ENCODE measurements around the gene TOR1A.
A peak's percentile ranks its signal among the peaks of the same experiment; 100 is the strongest.

TOR1A gene

DNA sequence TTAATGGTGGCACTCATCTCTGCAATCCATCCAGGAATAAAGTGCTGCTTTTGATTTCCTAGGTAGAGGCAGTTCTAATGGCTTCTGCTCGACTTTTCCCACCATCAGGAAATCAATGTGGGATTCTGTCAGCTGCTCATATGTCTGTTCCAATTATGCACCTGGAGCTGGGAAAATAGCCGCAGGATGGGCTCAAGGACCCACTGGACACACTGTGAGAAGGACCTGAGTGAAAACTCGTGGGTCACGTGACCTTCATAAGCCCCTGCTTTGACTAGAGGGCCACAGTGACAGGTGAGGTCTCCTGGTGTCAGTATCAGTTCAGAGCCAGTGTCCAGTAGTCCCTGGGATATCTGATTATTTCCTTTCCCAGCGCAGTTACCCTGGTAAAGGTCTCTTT lies 53.2 kb downstream of the TOR1A start:
- TF ChIP-seq, protein P1, sequence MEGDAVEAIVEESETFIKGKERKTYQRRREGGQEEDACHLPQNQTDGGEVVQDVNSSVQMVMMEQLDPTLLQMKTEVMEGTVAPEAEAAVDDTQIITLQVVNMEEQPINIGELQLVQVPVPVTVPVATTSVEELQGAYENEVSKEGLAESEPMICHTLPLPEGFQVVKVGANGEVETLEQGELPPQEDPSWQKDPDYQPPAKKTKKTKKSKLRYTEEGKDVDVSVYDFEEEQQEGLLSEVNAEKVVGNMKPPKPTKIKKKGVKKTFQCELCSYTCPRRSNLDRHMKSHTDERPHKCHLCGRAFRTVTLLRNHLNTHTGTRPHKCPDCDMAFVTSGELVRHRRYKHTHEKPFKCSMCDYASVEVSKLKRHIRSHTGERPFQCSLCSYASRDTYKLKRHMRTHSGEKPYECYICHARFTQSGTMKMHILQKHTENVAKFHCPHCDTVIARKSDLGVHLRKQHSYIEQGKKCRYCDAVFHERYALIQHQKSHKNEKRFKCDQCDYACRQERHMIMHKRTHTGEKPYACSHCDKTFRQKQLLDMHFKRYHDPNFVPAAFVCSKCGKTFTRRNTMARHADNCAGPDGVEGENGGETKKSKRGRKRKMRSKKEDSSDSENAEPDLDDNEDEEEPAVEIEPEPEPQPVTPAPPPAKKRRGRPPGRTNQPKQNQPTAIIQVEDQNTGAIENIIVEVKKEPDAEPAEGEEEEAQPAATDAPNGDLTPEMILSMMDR (IDR thresholded peaks at IDR 0.05; ENCODE audit: low read depth, low read length) = no peak
- no peak overlapping the region for H3K4me3 ChIP-seq (ENCODE audit: low read depth, low read length)
- in situ Hi-C loops (cut with HindIII; ENCODE audit: low sequenced_read_pairs) = no loop called here
- DNase-seq (ENCODE audit: low read depth, low spot score) = no peak

DNA sequence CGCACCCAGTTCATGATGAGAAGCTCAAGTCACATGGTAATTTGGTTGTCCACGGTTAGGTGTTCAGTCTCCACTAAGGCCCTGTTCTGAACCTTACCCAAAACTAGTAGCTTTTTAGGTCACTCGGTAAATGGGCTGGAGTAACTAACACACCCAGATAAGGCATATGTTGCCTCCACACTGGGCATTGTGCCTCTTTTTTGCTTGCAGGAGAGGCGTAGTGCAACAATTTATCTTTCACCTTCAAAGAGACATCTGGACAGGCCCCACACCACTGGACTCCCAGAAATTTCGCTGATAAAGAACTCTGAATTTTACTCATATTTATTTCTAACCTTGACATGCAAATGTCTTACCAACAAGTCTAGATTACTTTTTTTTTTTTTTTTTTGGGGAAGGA lies 54.3 kb downstream of the TOR1A start:
- no peak overlapping the region for H3K4me3 ChIP-seq (ENCODE audit: low read depth, low read length)
- DNase-seq (ENCODE audit: low read depth, low spot score) = no peak
- TF ChIP-seq, protein P1 (IDR thresholded peaks at IDR 0.05; ENCODE audit: low read depth, low read length) = no peak
- in situ Hi-C loops (cut with HindIII; ENCODE audit: low sequenced_read_pairs) = no loop called here

DNA sequence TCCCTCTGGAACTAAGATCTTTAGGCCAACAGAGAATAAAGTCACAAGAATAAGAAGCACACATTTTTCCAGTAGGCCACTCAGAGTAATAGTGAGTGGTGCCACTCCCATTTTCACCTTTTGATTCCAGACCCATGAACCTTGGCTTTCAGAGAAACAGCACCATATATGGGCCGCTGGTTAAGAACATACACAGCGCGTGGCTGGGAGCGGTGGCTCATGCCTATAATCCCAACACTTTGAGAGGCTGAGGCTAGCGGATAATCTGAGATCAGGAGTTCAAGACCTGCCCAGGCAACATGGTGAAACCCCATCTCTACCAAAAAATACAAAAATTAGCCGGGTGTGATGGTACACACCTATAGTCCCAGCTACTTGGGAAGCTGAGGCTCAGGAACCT lies 55.5 kb downstream of the TOR1A start:
- TF ChIP-seq, protein P1 (IDR thresholded peaks at IDR 0.05; ENCODE audit: low read depth, low read length) = no peak
- H3K4me3 ChIP-seq (ENCODE audit: low read depth, low read length) = no peak overlapping the region
- in situ Hi-C loops (cut with HindIII; ENCODE audit: low sequenced_read_pairs) = no loop called here
- DNase-seq (ENCODE audit: low read depth, low spot score) = no peak

DNA sequence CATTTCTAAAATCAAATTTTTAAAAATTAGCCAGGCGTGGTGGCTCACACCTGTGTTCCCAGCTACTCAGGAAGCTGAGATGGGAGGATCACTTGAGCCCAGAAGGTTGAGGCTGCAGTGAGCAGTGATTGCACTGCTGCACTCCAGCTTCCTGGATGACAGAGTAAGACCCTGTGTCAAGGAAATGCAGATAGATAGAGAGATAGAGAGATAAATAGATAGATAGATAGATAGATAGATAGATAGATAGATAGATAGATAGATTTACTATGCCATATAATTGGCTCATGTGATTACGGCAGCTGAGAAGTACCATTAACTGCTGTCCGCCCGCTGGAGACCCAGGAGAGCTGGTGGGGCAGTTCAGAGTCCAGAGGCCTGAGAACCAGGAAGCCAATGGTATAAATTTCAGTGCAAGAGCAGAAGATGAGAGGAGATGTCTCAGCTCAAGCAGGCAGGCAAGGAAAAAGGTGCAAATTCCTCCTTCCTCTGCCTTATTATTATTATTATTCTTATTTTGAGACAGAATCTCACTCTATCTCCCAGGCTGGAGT lies 58.1 kb downstream of the TOR1A start:
- TF ChIP-seq, protein P1 (IDR thresholded peaks at IDR 0.05; ENCODE audit: low read depth, low read length) = no peak
- no peak for DNase-seq (ENCODE audit: low read depth, low spot score)
- in situ Hi-C loops (cut with HindIII; ENCODE audit: low sequenced_read_pairs) = no loop called here
- no peak overlapping the region for H3K4me3 ChIP-seq (ENCODE audit: low read depth, low read length)

DNA sequence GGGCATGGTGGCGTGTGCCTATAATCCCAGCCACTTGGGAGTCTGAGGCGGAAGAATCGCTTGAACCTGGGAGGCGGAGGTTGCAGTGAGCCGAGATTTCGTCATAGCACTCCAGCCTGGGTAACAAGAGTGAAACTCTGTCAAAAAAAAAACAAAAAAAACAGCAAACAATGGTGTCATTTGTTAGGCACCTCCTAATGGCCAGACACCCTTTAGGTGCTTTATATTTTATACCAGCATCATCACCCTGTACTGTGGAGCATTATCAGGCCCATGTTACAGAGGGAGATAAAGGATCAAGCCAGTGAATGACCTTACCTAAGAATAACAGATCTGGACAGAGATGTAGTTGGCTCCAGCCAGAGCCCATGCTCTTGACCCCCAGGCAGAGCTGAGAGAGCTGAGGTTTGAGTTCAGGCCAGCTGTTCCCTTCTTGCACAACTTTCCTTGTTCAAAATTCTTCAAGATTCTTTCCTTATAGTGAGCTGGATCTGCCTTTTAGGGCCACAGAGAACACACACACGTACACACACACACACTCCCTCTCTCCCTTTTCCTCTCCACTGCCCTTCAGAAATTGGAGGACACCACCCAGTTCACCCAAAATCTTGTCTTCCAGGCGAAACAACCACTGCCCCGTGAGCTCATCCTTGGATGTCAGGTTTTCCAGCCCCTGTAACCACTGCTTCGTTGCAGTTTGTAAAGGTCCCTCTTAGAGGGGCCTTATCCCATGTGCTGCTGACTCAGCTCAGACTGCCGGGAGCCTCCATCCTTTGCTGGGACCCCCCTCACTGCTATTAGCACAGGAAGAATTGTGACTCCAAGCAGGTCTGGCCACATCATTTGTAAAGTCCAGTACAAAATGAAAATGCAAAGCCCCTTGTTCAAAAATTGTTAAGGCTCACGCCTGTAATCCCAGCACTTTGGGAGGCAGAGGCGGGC lies 60.7 kb downstream of the TOR1A start:
- H3K4me3 ChIP-seq (ENCODE audit: low read depth, low read length) = no peak overlapping the region
- peak; percentile 50 for DNase-seq (ENCODE audit: low read depth, low spot score)
- in situ Hi-C loops (cut with HindIII; ENCODE audit: low sequenced_read_pairs) = no loop called here
- TF ChIP-seq, protein P1 (IDR thresholded peaks at IDR 0.05; ENCODE audit: low read depth, low read length) = no peak
